IPS-18c (cell line): Measurements from ENCODE around the gene CABCOCO1.
"Not testable (repeated sequence)": the region's sequence is repeated elsewhere in the genome, so short reads cannot be mapped to it uniquely, and the experiment has no call there.

Experiments used
- H3K4me3 ChIP-seq: 2 replicates; pipeline ENCODE4 v1.7.0; 2013; ENCODE audit warnings: low read depth, mild to moderate bottlenecking, low read length, moderate library complexity; ENCODE audit not compliant: insufficient read depth
- H3K9me3 ChIP-seq: one replicate; pipeline ENCODE4 v1.6.1; 2013; ENCODE audit warnings: mild to moderate bottlenecking, low read length, moderate library complexity; ENCODE audit not compliant: control insufficient read depth, insufficient read depth

The CABCOCO1 gene

DNA sequence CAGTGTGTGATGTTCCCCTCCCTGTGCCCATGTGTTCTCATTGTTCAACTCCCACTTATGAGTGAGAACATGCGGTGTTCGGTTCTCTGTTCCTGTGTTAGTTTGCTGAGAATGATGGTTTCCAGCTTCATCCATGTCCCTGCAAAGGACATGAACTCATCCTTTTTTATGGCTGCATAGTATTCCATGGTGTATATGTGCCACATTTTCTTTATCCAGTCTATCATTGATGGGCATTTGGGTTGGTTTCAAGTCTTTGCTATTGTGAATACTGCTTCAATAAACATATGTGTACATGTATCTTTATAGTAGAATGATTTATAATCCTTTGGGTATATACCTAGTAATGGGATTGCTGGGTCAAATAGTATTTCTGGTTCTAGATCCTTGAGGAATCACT, 28.9 kb downstream of the CABCOCO1 start:
- not testable (repeated sequence) for H3K9me3 ChIP-seq, H3K4me3 ChIP-seq

DNA sequence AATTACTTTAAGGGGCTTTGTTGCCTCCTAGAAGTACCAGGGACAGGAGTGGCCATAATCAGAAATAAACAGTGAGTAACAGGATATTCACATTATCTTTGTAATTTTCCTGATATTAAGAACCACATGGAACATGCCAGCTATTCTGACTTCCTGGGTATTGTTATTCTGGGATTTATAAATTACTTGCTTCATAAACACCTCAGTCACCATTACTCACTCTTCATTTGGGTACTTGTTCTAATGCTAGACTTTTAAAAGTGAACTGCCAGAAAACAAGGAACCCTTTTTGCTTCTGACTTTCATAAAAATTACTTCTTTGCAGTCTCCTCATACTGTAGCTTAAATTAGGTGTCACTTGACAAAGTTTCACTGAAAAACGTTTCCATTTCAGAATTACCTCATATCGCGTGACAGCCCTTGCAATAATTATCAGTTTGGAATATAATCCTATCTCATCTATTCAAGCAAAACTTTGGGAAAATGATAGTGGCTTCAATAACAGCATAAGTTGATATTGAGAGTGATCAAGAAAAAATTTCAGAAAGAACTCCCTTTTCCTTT, 29.8 kb downstream of the CABCOCO1 start:
- Histone ChIP-seq H3K4me3 (no peak overlapping the region), H3K9me3 (no peaks in the 10 kb centered on the region)

DNA sequence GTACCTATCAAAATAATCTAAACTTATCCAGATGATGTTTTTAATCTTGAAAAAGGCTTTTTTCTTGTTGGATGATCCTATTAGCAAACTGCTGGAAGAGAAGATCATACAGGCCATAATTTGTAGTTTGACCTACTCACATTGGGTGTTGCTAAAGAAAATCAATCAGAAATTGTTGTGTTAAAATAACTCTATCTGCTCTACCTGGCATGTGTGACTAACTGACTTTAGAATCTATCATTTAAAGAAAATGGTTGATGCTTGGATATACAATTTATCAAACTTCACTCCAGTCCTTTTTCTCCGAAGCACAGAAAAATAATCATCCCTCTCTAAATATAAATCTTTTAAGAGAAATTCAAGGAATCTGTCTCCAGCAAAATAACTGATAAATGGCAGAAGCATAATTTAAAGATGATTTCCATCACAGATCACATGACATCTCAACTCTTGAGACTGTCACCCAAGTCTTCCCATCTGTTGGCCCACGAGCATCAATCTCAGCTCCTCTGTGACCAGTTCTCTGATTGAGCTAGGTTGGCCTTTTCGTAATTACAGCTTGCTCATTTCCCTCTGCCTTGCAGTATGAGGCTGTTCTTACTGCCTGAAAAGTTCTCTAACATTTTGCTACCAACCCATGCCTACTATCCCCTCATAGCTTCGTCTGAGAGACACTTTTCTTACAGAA, 36.4 kb downstream of the CABCOCO1 start:
- Histone ChIP-seq H3K4me3 (no peak overlapping the region), H3K9me3 (no peaks in the 10 kb centered on the region)

DNA sequence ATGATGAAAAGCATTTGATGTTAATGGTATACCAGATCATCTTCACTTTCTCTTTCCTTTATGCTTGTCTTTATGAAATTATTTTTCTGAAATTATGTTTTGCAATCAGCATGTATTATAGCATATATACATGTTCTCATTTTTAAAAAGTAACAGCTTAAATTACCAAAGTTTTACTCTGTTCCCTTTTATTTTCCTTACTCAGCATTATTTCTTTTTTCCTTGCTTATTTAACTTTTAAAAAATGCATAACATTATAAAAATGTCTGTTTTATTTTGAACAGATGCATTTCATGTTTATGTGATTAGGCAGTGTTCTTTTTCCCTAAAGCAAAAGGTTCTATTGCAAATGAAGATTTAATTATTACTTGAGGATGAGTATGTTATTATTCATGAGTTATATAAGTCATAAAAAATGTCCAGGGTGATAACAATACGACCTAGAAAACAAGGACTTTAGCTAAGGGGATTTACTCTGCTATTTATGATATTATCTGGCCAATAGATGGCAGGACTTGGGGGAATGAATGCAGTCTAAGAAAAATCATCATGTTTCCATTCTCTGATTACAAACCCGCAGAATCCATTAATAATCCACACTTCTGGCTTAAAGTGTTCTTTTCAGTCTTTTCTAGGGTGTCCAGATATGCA, 38.5 kb downstream of the CABCOCO1 start:
- no peaks in the 10 kb centered on the region for H3K9me3 ChIP-seq
- no peak overlapping the region for H3K4me3 ChIP-seq

DNA sequence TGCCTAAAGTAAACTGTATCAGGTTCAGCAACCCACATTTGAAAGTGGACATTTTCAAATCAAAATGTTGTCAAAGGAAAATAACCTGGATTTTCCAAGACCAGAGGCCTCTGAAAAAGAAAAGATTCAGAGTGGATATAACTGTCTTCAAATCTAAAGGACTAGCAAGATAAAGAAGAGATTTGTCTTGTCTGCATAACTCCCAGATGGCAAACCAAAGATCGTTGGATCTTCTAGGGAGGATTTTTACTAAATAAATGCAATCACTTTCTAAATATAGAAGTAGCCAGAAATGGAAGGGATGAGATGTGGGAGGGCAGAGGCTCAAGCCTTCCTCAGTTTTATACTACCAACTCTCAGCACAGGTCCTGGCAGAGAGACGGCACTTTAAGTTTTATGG, 39.0 kb downstream of the CABCOCO1 start:
- Histone ChIP-seq H3K9me3 (no peaks in the 10 kb centered on the region), H3K4me3 (no peak overlapping the region)

DNA sequence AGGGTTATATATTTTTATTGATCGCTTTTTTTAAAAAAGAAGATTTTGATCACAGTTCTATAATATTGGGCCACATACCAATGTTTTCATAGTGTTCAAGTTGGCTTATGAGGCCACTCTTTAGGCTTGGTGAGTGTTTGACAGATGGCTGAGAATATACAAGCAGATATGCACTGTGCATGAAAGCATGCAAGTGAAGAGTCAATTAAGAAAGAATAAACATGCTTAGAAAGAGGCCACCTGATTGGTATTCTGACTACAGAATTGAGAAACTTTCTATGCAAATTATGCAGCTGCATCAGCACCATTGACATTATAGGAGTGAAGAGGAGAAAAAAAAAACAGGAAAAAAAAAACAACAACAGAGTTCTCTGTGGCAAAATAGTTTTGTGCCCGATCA, 39.9 kb downstream of the CABCOCO1 start:
- no peak overlapping the region for H3K4me3 ChIP-seq
- H3K9me3 ChIP-seq: no peaks in the 10 kb centered on the region

DNA sequence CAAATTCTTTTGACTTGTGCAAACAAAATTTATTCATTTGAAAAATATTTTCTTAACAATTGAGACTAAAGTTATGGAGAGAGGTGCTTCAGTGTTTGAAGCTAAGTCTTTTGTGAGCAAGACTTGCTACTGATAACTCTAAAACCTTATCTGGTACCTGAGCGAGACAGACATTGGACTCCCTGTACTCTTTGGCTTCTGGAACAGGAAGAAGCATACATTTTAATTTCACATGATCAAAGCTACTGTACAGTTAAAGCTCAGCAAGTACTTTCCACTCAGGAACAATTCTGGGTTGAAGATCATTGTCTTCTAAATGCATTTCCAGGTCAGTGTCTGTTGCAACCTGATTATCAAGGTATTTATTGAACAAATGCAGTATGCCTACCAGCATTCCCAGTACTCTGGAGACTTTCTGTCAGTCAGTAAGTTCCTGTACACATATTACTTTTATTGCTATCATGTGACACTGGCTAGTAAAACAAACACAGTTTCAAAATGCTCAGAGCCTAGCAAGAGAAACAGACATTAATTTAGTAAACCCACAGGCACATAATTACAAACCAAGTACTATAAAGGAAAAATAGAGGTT, 42.4 kb downstream of the CABCOCO1 start:
- no peak overlapping the region for H3K4me3 ChIP-seq
- H3K9me3 ChIP-seq: no peaks in the 10 kb centered on the region

DNA sequence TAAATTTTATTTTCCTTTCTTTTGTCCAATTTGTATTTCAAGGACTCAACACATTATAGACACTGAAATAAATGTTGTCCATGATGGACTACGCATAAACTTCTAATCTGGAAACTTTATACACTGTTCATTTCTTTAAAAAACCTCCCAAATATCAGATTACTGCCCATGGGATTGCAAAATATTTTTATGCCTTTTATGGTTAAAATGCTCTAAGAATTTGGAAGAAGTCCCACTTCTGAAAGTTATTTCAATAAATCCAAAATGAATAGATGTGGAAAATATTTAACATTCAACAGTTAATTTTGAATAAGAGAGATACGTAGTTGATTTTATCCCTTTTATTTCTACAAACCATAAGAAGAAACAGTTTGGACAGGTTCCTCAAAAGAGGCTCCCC, 46.1 kb downstream of the CABCOCO1 start:
- Histone ChIP-seq H3K4me3 (no peak overlapping the region), H3K9me3 (no peaks in the 10 kb centered on the region)

DNA sequence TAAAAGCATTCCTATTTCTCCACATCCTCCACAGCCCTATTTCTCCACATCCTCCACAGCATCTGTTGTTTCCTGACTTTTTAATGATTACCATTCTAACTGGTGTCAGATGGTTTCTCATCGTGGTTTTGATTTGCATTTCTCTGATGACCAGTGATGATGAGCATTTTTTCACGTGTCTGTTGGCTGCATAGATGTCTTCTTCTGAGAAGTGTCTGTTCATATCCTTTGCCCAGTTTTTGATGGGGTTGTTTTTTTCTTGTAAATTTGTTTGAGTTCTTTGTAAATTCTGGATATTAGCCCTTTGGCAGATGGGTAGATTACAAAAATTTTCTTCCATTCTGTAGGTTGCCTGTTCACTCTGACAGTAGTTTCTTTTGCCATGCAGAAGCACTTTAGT, 49.4 kb downstream of the CABCOCO1 start:
- not testable (repeated sequence) for H3K4me3 ChIP-seq, H3K9me3 ChIP-seq

DNA sequence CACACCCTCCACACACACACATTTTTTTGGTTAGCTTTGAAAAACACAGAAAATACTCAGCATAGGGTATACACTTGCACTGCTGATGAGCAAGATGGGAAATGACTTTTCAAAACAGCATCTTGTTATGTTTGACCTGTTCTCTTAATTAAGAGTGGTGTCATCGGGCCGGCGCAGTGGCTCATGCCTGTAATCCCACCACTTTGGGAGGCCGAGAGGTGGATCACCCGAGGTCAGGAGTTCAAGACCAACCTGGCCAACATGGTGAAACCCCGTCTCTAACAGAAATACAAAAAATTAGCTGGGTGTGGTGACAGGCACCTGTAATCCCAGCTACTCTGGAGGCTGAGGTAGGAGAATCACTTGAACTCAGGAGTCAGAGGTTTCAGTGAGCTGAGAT, 56.7 kb downstream of the CABCOCO1 start:
- not testable (repeated sequence) for H3K9me3 ChIP-seq, H3K4me3 ChIP-seq

DNA sequence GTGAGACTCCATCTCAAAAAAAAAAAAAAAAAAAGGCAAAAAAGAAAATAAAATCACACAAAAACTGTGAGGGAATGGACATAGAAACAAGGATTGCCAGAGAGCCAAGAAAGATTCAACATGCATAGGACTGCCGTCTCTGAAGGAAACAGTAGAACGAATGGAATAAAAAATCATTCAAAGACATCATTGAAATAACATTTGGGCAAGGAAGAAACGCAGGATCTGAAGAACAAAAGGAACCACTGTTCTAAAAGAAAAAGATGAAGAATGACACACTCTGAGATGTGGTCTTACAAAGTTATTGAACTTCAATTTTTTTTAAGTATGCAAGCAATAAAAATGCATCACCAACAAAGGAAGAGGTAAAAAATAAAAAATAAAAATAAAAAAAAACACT, 57.2 kb downstream of the CABCOCO1 start:
- H3K9me3 ChIP-seq: no peaks in the 10 kb centered on the region
- no peak overlapping the region for H3K4me3 ChIP-seq

DNA sequence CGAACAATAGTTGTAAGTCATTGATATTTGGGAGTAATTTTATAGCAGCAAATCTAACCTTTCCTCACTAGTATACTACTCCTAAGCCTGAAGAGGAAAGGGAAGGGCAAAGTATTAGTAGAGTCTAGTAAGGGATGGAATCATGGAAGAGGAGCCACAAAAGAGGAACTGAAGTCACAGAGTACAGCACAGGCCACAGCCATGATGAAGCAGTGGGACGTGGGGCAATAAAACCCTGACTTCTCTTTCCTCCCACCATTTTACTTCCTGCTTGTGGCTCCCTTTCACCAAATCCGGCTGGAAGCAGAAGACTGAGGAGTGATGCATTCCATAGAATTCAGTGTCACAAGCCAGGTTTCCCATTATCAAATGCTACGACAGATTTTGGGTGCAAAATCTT, 58.7 kb downstream of the CABCOCO1 start:
- Histone ChIP-seq H3K4me3 (no peak overlapping the region), H3K9me3 (no peaks in the 10 kb centered on the region)

DNA sequence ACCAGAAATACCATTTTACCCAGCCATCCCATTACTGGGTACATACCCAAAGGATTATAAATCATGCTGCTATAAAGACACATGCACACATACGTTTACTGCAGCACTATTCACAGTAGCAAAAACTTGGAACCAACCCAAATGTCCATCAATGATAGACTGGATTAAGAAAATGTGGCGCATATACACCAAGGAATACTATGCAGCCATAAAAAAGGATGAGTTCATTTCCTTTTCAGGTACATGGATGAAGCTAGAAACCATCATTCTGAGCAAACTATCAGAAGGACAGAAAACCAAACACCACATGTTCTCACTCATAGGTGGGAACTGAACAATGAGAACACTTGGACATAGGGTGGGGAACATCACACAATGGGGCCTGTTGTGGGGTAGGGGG, 62.5 kb downstream of the CABCOCO1 start:
- not testable (repeated sequence) for H3K9me3 ChIP-seq, H3K4me3 ChIP-seq

DNA sequence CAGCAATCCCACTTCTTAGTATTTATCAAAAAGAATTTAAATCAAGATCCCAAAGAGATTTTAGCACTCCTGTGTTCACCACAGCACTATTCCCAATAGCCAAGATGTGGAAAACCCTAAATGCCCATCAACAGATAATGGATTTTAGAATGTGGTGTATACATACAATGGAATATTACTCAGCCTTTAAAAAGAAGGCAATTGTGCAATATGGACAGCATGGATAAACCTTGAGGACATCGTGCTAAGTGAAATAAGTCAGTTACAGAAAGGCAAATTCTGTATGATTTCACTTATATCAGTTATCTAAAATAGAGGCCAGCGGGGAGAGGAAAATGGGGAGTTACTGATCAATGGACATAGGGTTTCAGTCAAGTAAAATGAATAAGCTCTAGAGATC, 66.9 kb downstream of the CABCOCO1 start:
- no peak overlapping the region for H3K4me3 ChIP-seq
- no peaks in the 10 kb centered on the region for H3K9me3 ChIP-seq

DNA sequence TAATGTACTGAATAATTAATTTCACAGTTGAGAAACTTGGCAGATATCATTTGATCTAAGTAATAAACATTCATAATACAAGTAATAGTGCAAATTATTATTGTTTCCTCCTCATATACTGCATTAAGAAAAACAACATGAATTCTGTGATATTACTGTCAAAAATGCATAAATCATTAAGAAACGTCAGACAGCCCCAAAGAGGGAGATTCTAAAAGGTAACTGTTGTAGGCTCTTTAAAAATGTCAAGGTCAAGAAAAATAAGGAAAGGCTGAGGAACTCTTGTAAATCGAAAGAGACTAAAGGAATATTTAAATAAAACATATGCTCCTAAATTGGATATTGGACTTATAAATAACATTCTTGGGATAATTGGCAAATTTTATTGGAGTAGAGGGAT, 67.9 kb downstream of the CABCOCO1 start:
- H3K4me3 ChIP-seq: no peak overlapping the region
- H3K9me3 ChIP-seq: no peaks in the 10 kb centered on the region

DNA sequence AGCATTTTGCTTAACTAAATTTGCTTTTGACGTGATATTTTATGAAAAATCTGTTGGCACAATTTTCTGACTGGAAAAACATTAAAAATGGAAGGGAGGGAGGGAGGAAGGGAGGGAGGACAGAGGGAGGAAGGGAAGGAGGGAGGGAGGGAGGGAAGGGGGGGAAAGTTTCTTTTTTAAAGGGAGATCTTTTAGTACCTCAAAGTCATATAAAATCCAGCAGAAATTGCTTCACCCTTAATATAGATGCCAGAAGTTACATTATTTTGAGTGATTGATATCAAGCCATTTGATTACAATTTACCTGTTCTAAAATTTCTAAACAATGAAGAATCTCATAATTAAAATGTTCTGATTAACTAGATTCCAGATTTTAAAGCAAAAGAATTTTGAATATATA, 68.9 kb downstream of the CABCOCO1 start:
- H3K9me3 ChIP-seq: no peaks in the 10 kb centered on the region
- no peak overlapping the region for H3K4me3 ChIP-seq

DNA sequence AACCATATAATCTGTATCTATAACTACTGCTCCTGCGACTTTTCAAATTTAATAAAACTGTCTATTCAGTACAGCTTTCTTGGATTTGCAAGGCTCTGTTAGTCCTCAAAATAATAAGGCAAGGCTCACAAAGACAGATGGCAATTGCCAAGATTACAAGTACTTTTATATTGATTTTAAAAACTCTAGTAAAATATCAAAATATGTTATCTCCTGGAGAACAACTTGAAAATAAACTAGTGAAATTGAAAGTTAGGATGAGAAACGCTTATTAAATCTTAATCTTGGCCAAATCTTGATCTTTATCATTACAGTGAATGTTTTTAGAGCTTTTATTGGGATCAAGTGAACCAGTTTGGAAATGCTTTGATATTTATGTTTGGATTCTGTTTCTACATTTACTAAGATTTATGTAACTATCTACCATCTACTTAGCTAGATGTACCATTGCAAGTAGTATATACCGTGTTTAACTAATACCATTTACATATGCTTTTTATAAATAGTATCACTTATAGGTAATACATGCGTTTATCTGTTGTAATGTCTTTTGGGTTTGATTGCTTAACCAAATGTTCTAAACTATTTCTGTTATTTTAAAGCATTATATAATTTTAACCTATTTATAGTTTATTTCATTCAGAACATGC, 70.0 kb downstream of the CABCOCO1 start:
- Histone ChIP-seq H3K9me3 (peaks cover 3% of the 10 kb centered on the region), H3K4me3 (no peak overlapping the region)

DNA sequence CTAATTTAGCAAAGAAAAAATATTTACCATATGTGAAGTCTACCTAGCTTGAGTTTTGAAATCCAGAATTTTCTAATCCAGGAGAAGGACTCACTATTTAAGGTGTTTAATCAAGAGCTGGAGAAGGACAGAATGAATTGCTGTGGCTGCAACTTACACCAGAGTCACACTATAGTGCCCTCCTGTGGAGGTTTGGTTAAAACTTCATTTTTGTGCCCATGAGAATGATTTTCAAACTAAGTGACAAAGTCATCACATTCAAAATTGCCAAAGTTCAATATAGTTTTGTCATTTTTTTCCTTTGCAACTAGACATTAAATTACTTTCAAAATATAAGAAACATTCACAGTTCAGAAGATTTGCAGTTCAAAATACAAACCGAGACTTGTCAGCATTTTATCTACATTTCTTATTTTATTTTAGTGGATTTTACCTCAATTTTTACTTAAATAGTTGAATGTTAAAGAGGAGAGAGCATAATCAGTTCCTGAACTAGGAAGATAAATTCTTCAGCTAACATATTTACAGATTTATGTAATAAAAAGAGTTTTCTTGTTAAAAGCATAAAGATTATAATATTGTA, 70.7 kb downstream of the CABCOCO1 start:
- Histone ChIP-seq H3K9me3 (peaks cover 3% of the 10 kb centered on the region), H3K4me3 (no peak overlapping the region)
